ENCODE results near the gene DCPS.
"Not testable (repeated sequence)": the region's sequence is repeated elsewhere in the genome, so short reads cannot be mapped to it uniquely, and the experiment has no call there.

Gene DCPS

GRCh38 chr11:126381960-126382359 lies 78.1 kb downstream of the DCPS start:
- not testable (repeated sequence) for DNase-seq (ENCODE audit: low read depth in 1 of 2, low spot score in 1 of 2)

GRCh38 chr11:126382641-126383040 lies 78.8 kb downstream of the DCPS start:
- DNase-seq (ENCODE audit: low read depth in 1 of 2, low spot score in 1 of 2): not testable (repeated sequence)

DNA sequence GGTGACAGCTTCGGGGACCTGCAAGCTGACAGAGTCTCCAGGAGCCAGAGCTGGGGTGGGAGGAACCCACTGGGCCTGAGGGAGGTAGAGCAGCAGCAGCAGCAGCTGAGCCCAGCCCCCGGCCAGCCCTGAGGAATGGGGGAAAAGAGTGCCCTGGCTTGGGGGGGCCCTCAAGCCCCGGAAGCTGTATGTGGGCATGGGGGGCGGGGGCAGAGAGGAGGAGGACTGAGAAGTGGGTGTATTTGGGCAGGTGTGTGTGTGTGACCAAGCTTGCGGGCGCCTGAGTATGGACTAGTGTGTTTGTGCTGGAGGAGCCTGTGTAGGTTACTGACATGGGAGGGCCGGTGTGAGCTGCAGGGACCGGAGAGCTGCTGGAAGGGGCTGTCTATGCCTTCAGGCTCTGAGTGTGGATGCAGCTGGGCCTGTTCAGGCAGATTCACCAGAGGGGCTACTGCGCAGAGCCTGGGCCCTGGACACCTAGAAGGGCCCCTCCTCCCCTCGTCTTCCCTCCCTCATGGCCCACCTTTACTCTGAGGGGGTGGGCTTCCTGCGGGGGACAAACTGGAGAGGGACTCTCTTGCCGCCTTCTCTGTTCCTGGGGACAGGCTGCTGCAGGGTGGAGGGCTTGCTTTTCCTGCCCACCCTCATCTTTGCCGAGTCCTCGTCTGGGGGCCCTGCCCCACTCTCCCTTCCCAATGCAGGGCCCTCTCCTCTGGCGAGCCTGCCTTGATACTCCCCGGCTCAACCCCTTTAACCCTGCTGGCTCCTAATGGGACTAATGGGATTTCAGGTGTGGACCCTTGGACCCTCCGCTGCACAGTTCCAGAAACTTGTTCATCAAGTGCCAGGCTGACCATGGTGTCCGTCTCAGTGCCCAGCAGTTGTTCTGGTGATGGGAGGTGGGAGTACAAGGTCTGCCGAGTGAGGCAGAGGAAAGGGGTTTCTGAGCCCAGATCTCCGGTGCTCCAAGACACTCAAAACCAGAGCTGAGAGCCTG lies 79.8 kb downstream of the DCPS start:
- DNase-seq (ENCODE audit: low read depth in 1 of 2, low spot score in 1 of 2): no peak

GRCh38 chr11:126384449-126385070 lies 80.7 kb downstream of the DCPS start:
- no peak for DNase-seq (ENCODE audit: low read depth in 1 of 2, low spot score in 1 of 2)

DNA sequence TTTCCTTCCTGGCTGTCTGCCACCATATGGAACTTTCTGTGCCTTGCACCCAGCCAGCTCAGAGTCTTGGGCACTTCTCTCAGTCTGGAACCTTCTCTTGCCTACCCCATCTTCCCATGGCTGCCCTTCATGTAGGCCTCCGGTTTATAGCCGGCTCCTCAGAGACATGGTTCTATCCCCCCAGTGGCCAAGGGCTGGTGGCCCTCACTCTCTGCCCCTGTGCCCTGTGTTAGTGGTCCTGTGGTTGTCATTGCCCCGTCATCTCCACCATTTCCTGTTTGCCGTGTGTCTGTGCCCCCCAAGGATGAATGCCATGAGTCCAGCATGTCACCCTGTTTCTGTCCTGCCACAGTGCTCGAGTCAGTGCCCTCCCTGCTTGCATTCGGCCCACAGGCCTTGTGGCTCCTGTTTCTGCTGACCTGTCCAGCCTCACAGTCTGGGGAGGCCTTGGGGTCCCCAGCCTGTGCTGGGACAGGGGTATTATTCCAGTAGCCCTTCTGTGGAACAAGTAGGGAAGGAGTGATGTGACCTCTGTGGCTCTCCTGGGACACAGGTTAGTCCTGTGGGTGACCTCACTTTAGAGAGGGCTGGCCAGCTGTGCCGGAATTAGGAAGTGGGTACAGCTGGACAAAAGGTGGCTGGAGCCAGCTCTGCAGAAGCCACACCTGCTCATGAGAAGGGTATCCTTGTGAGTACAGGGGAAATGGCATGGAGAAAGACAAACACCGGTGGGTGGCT lies 82.3 kb downstream of the DCPS start:
- no peak for DNase-seq (ENCODE audit: low read depth in 1 of 2, low spot score in 1 of 2)

- not testable (repeated sequence) for DNase-seq (ENCODE audit: low read depth in 1 of 2, low spot score in 1 of 2)
These were observed 82.8 kb downstream of the DCPS start for GRCh38 chr11:126386729-126387071.

DNA sequence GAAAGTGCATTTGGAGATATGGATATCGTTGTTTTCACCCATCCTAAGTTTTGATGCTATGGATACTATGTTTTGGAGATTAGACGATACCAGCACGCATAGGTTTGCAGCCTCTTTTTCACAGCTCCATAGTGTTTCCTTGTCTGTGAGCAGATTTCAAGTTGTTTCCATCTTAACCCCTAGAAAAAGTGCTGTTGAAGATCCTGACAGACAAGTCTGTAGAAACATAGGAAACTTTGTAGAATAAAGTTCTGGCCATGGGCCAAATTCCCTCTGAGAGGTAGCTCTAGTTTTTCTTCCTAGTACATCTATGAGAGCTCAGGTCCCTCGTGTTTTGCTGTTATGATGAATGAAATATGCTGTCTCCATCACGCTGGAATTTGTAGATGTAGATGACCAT lies 84.0 kb downstream of the DCPS start:
- no peak for DNase-seq (ENCODE audit: low read depth in 1 of 2, low spot score in 1 of 2)

GRCh38 chr11:126390272-126390867 lies 86.5 kb downstream of the DCPS start:
- DNase-seq (ENCODE audit: low read depth in 1 of 2, low spot score in 1 of 2): no peak

GRCh38 chr11:126391286-126391954 lies 87.6 kb downstream of the DCPS start:
- DNase-seq (ENCODE audit: low read depth in 1 of 2, low spot score in 1 of 2): no peak

GRCh38 chr11:126391970-126392632 lies 88.2 kb downstream of the DCPS start:
- no peak for DNase-seq (ENCODE audit: low read depth in 1 of 2, low spot score in 1 of 2)

GRCh38 chr11:126392633-126393013 lies 88.8 kb downstream of the DCPS start:
- DNase-seq (ENCODE audit: low read depth in 1 of 2, low spot score in 1 of 2): no peak

DNA sequence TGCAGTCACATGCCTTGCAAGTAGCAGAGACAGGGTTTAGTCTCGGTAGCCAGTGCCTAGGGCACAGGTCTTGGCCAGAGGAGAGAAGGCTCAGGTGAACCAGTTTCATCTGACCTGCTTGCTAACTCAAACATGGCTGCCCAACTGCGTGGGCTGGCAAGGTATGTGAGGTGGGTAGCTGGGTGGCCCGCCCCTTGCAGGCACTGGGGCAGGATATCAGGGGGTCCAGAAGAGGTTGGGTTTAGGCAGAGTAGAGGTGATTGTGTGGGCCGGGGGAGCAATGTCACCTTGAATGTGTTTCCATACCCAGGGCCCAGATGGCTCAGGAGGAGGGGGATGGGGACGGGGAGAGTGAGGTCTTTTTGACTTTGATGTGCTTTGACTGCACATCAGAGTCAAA lies 89.3 kb downstream of the DCPS start:
- no peak for DNase-seq (ENCODE audit: low read depth in 1 of 2, low spot score in 1 of 2)

GRCh38 chr11:126394036-126394435 lies 90.2 kb downstream of the DCPS start:
- no peak for DNase-seq (ENCODE audit: low read depth in 1 of 2, low spot score in 1 of 2)

- not testable (repeated sequence) for DNase-seq (ENCODE audit: low read depth in 1 of 2, low spot score in 1 of 2)
These were observed 90.8 kb downstream of the DCPS start for GRCh38 chr11:126394634-126395072.
